GM21529 (cell line): ENCODE data around the gene LHX4.

ENCODE experiments used
- ATAC-seq: cut with Tn5 transposase; IDR thresholded peaks from one replicate; pipeline ENCODE4 v1.9.1; 2021; ENCODE audit not compliant: unreplicated experiment

LHX4 gene

DNA sequence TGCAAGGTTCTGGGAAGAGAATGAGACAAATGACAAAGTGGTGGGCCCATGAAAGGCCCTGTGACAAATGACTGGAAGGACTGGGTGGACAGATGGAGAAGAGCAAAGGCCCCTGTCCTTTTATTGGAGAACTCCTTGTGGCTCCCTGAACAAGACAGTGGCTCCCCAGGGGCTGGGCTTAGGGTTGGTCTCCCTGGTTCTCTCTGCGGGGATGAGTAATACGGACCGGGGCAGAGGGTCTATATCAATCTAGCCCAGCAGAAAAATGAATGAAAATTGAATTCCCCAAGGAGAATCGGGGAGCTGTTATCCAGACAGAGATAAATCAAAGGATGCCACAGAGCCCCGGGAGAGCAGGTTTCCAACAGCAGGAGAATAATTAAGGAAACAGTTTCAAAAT, 5.2 kb upstream of the LHX4 start:
- no peak for ATAC-seq

DNA sequence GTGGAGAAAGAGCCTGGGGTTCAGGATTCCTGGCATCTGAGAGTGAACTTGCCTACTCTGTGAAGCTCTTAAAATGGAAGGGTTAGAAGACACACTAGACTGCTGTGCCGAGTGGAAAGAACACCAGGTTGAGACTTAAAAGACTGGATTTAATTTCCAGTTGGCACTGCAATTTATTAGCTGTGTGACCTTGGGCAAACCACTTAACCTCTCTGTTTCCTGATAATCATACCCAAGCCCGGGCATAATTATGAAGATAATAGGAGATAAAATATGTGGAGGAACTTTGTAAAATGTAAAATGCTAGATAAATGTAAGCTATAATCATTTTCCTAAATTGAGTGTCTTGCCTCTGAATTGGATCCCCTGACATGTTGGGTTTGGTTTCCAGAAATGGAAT, 4.7 kb upstream of the LHX4 start:
- no peak for ATAC-seq

DNA sequence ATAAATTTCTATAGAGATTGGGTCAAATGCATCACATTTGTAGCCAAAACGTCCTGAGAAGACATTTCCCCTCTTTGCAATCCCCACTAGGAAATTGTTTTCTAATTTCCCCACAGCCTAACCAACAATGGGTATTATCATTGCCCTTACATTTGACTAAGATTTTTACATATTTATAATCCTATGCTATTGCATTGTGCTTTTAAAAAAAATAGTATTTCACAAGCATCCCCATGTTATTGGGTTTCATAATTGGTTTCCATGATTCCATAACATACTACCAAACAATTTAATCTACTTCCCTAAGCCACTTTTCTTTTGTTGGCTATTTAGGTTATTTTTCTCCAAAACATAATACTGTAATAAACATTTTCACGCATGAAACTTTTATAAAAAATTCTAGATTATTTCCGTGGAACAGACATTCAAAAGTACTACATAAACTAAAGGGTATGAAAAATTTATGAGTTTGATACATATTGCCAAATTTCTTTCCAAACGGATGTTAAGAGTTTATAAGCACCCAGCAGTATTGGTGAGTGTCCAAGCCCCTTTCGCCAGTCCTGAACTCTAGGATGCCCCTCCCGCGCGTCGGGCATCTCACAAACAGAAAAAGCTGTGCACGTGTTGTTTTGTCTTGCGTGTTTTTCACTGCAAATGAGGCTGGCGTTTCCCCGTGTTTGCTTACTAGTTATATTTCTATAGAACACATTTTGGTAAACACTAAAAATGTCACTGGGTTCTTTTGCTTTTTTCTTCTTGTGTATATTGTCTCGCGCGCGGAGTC, 2.0 kb upstream of the LHX4 start:
- no peak for ATAC-seq

DNA sequence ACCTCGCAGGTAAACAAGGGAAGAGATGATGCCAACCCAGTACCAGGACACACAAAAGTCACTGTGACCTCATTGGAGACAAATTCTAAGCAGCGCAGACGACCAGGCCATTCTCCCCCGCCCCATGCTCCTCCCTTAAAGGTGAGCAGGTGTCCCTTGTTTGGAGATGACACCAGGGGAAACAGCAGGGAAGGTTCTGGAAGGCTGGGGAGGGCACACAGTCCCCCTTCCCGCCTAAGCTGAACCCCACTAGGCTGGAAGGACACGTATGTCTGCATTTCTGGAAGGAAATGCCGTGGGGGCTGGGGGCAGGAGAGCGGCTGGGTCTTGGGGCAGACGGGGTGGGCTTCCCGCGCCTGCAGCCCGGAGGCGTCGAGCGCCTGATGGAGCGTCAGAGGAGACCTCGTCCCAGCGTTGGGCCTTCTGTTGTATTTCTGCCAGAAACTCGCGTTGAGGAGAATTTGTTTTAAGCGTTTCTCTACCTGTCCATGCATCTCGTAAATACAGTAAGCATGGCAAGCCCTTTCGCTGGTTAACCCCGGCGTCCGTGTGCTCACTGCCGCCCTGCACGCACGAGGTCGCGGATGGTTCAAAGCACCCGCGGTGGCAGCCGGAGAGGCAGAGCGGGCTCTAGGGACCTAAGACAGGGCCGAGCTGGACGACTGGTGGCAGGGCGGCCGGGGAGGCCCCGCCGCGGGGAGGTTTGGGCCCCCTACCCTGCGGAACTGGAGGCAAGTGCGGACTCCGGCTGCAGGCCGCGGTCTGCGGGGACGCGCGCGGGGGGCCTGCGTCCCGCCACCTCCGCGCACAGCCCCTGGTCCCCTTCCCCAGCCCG, 1.2 kb upstream of the LHX4 start:
- ATAC-seq = no peak

DNA sequence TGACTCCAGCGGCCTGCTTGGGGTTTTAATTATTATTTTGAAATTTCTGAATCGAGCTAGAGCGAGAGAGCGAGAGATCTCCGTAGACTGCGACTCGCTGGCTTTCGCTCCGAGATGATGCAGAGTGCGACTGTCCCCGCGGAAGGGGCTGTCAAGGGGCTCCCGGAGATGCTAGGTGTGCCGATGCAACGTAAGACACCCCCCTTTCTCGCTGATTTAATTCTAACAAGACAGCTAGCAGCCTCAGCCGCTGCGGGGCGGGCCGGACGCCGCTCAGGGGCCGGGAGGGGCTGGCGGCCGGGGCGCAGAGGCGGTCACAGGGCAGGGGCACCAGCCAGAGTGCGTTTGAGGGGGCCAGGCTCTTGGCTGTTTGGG, 339 bp downstream of the LHX4 start:
- ATAC-seq = no peak

DNA sequence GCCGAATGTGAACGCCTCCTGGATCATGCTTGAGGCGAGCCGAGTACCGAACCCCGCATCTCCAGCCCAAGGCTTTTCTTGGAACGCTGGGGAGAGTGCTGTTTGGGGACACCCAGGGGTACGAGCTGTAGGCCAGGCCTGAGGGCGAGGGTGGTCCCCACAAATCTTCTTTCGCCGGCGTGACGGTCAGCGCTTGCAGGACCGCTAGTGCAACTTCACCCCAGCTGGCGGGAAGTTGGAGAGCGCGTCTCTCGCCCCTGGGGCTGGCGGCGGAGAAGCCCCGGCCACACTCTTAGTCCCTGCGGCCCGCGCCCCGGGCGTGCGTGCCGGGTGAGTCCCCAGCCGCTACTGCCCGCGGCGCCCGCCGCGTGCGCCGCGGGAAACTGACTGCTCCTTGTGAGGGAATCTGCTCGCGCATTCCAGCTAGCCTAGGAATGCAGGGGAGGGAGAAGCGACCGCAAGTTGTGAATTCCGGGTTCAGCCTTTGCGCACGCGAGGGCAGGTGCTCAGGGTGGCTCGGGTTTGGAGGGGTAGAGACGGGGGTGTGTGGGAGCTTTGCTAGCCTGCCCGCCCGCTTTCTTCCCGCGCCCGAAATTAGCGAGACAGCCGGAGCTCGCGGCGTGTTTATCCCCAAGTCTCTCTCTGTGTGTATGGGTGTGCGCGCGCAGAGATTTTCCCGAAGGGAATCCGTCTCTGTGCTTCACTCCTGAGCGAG, 884 bp downstream of the LHX4 start:
- no peak for ATAC-seq

DNA sequence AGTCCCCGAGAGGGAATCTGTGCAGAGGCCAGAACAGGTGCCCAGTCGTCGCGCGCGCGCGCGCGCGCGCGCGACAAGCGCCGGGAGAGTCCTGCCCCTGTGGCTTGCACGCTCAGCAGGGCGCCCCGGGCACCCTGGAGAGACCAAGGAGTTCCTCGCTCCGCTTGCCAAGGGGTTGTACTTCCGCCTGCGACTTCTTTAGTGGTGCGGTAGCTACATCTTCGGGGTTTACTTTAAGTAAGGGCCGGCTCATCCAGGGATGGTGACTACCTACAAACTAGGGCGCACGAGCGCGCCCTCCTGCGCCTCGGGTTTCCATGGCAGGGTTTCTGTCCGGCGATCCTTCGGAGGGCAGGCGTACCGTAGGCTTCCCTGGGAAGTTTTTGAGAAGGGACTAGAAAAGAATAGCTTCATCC, 1.4 kb downstream of the LHX4 start:
- ATAC-seq = no peak

DNA sequence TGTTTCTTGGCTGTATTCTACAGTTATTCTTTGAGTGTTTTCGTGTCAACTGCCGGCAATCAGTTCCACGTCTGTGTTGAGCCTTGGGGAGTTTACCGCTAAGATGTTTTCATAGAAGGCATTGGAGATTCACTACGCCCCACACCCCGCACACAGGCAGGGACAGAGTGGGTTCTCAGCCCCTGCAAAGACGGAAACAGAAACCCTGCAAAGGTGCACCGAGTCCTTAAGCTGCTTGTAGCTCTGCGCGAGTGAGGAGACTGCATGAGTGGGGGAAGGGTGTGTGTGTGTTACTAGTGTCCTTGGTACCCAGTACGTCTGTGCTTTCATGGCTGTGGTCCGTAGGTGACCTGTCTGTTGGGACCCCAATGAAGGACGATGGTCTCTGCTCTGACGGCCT, 1.9 kb downstream of the LHX4 start:
- ATAC-seq = no peak

DNA sequence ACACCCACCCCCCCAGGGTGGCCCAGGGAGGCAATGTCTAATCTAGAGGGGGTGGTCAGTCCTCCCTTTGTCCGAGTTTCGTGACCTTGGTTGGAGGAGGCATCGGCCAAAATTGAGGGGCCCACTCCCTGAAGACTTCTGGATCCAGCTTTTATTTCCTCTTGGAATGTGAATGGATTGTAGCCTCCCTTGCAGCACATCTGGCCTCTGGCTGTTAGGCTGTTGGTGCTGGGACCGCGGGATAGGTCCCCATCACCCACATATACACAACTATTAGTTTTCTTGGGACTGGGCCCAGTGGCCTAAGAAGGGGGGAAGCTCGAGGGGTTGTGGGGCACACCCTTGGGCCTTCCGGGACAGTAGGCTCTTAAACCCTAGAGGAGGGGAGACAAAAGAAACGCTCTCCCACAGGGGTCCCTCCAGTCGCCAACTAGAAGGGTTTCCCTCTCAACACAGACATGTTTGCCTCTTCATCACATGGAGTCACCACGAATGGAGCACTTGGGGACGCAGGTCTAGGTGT, 2.5 kb downstream of the LHX4 start:
- ATAC-seq = no peak

DNA sequence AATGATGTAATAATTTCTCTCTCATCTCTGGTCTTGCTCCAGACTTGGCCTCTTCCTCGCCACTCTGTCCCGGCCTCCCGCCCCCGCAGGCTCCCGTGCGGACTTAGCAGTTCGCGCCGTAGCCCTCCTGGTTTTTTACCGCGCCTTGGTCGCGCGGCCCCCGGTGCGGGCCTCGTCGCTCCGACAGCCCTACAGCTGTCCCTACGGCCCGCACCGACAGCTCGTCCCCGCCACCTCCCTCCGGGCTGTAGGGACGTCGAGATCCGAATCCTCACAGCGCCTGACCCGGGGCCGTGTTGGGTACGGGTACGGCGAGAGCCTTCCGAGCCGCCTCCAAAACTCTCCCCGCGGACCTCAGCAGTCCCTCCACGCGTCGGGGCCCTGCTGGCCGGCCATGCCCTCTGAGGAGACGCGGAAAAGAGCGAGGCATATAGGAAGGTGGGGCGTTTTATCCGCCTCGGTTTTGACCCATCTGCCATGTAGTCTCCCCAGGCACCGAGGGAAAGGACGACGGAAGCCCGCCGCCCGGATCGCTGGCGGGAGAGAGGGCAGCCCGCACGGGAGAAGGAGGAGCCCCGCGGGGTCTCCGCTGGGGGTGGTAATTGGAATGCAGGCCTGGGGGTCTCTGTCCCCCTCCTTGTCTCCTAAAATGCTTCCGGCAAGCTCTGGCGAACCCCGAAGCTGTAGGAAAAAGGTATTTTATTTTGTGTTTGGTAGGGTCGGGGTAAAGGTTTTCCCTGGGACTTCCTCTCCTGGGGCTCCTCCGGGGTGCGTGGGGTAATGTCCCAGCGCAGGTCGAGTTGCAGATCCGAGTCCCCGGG, 3.3 kb downstream of the LHX4 start:
- no peak for ATAC-seq

DNA sequence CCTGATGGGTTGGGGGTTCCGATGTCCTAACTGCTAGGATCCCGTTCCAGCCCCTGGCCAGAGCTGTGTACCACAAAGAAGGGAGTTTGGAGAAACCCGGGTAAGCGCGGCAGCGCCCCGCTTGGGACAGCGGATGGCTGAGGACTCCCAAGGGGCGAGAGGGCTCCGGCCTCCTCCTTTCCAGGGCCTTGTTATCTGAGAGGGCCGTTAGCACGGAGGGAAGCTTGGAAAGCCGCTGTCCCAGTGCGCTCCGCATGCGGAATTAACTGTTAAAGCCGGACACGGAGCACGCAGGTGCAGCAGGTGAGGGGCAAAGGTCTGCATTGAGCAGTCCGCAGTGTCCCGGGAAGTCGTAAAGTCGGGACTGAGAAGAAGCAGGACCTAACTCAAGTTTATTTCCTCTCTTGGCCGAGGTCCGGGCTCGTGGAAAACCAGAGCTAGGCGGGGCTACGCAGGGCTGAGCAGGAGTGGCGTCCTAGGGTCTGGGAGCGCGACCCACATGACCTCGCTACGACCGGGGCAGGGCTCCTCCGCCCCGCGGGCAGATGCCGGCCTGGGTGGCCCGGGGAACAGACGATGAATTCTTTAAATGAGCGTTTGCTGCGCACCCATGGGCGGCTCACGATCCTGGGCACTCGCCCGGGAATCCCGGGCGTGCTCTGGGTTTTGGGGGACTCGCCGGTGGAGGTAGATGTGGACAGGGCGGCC, 4.5 kb downstream of the LHX4 start:
- ATAC-seq = no peak

DNA sequence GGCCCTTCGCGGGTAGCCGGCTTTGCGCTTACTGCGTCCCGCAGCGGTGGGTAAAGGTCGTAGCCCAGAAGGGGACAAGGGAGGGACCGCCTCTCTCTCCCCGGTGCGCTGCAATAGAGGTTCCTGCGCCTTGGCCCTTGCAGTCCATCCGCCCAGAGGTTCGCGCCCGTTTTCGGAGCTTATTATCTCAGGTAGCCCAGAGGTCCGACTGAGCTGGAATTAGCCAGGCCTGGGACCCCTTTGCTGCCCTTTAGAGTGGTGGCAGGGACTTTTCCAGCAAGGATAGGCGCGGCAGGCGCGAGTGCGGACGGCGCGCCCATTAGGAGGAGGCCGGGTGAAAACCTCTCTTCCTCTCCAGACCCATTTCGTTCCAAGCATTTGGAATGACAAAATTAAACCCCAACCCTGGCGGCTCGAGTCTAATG, 5.0 kb downstream of the LHX4 start:
- ATAC-seq = no peak

DNA sequence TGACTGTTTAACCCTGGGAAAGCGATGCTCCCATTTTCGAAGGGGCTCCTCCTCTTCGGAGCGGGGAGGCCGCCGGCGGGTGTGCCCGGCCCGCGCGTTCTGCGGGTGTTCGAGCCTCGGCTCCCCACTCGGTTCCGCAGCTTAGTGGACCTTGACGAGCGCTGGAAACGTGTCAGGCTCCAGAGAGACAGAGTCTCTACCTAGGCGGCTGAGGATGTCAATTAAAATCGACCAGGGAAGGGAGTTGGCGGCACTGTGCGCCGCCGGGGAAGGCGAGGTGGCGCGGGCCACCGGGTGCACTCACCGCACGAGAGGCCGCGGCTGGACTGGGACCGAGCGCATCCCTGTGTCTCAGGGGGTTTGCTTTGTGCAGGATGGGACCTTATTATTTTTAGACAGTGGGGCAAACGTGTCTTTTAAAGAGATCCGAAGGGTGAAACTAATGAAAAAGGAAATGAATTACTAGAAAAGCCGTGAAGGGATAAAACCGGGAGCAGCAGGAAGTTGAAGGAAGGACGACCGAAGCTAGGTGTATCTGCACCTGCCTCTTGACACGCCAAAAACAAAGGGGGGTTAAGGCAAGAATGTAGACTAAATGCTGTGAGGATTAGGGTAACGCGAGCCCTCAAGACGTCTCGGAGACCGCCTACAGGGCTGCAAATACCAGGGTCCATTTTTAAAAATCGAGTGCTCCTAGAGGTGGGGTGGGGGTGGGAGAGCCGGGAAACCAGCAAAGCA, 5.6 kb downstream of the LHX4 start:
- no peak for ATAC-seq

DNA sequence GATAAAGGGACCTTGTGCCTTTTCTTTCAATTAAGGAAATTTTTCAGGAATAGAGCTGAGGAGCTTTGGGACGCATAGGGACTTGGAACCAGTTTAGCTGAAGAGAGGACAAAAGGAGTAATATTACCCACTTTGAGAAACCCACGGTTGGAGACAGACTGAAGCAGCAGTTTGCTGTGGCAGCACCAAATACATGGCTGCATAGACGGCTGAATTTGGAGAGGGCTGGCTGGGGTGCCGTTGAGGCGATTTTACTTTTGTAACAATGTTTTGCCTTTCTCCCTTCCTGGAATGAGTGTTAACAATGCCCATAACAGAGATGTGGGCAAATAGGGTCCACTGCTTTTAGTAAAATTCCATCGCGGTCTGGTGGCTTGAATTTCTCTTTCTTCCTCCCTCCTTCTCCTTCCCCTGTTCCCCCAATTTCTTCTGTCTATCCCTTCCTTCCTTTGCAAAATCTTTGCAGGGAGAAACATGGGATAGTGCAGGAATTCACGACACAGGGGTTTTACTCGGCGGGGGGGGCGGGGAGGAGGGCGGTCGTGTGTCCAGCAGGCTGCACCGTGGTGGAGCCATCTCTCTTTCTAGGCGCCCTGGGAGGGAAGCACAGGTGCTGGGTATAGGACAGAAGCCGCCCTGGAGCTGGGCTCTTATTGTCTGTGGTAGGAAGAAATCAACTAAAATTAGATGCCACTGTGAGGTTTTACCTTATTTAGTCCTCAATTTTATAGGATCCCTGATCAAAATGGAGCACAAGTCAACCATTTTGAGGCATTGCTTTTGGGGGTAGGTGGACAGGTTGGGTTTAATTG, 6.8 kb downstream of the LHX4 start:
- no peak for ATAC-seq

DNA sequence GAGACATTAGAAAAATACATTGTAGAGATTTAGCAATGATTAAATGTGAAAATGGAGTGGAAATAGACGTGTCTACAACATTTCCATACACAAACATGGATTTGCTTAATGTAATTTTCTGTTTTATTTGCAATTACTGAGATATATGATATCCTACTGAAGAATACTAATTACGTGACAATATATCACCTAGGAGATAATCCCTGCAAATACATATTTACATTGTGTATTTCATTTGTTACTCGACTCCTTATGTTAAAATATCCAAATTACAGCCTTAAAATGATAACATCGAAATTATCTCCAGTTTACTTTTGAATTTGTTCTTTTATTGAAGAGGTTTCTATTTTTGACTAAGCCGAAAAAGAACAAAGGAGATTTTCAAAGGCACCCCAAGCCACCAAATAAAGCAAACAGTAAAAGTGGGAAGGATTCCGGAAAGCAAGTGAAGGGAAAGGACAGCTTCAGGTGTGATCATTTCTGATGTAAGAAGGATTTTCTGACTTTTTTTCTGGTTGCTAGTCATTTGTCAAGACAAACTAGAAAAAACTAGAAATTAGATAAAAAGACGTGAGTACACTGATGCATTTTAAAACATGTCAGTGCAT, 7.9 kb downstream of the LHX4 start:
- ATAC-seq = no peak

DNA sequence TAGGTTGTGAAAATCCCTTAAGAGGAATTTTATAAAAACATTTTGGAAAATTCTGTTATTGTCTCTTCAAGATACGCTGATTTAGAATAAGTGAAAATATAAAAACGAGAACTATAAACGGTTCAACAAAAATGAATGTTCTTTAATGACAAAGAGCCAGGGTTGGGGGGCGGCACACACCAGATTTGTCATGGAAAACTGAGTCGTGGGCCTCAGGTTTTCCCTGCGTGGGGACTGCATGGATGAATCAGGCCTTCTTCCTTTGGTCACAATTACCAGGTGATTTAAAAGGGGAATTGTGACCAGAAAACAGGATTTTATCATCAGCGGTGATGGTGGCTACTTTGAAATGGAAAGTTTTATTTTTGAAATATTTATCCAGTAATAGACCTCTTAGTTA, 8.6 kb downstream of the LHX4 start:
- ATAC-seq = no peak

DNA sequence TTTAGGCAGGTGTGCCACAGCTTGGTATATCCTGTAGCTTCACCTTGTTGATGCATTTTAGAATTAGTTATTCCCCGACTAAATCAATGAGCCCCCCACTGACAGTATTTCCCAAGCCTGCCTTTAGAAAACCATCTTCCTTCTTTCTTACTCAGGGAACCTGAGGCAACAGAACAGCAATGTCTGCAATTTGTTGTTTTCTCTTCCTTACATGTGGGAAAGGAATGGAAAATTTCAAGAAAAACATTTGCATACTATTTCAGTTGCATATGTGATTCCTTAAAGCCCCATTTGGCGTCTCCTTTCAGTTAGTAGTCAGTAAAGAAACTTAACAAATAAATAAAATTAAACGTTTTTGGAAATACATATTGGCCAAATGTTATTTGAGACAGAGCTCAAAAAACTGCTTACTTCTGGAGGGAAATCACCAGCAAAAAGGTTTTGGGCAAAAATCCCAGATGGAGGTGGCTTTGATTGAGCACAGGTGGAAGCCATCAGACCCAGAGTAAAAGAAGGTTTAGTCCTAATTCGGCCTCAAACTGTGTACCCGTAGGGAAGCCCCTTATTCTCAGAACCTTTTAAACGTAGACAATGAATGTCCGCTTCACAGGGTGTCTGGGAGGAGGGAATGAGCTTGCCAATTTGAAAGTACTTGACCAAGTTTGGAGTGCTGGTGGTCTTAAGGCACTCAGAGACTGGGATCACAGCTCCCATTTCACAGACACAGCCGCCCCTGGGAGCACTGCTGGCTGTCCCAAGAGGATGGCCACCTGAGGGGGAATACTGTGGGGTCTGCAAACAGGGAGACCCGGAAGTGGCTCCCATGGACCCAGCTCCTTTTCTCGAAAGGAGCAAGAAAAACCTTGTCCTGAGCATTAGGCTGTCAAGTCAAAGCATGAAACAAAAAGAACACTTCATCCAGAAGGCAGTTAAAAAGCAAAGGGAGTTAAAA, 9.4 kb downstream of the LHX4 start:
- ATAC-seq = no peak
